HEK293 (cell line): ENCODE measurements around the gene TMEM259.

ENCODE experiments used
- CTCF ChIA-PET: fragments of 350-600 bp; formaldehyde crosslinking; extraction: SDS; loops from one replicate; lab custom pipeline; 2021; ENCODE audit warnings: antibody characterized with exemption; lab: Yijun Ruan, JAX
- POLR2A ChIA-PET: fragments of 300-600 bp; formaldehyde crosslinking; extraction: SDS; loops from one replicate; lab custom pipeline; 2020; ENCODE audit warnings: antibody characterized with exemption, inconsistent platforms; lab: Yijun Ruan, JAX
- H3K27ac ChIP-seq: fragments of 200-500 bp; sonication (Bioruptor generic); 2 replicates; pipeline ENCODE4 v1.5.1; 2014; ENCODE audit warnings: low read depth, low read length, control low read depth, inconsistent platforms; ENCODE audit errors: extremely low read depth
- H3K36me3 ChIP-seq, 2 experiments: fragments of 200-500 bp in 1 of 2; sonication (Bioruptor generic) in 1 of 2; 1 replicate in 1 of 2; 2 replicates in 1 of 2; pipeline ENCODE4 v1.5.1; 2014 to 2017; ENCODE audit warnings: inconsistent platforms in 2 of 2, low read length in 2 of 2; ENCODE audit not compliant: control insufficient read depth in 2 of 2, insufficient read depth in 1 of 2
- H3K4me1 ChIP-seq: fragments of 200-500 bp; sonication (Bioruptor generic); 2 replicates; pipeline ENCODE4 v1.5.1; 2014; ENCODE audit warnings: mild to moderate bottlenecking, low read length, inconsistent platforms; ENCODE audit not compliant: control insufficient read depth, insufficient read depth
- H3K4me3 ChIP-seq: 2 replicates; pipeline ENCODE4 v1.5.1; 2011; ENCODE audit warnings: low read depth, mild to moderate bottlenecking, control low read depth, low read length, moderate library complexity
- H3K9me3 ChIP-seq: fragments of 200-500 bp; sonication (Bioruptor generic); 2 replicates; pipeline ENCODE4 v1.5.1; 2014; ENCODE audit warnings: low read depth, low read length, inconsistent platforms; ENCODE audit not compliant: control insufficient read depth, insufficient read depth
- GLIS1 ChIP-seq: fragments of 450-650 bp; formaldehyde crosslinking; IDR thresholded peaks from 2 replicates; pipeline ENCODE4 v1.5.1; 2016; ENCODE audit warnings: missing biosample characterization, missing genetic modification characterization
- GLIS2 ChIP-seq: fragments of 450-650 bp; formaldehyde crosslinking; IDR thresholded peaks from 2 replicates; pipeline ENCODE4 v1.5.1; 2016; ENCODE audit warnings: missing biosample characterization, missing genetic modification characterization
- IKZF3 ChIP-seq: fragments of 450-650 bp; IDR thresholded peaks from 2 replicates; pipeline ENCODE4 v1.5.0; 2018; ENCODE audit warnings: missing biosample characterization, mild to moderate bottlenecking, missing genetic modification characterization, moderate library complexity
- KLF9 ChIP-seq: fragments of 450-650 bp; formaldehyde crosslinking; IDR thresholded peaks from 2 replicates; pipeline ENCODE4 v1.5.1; 2016; ENCODE audit warnings: missing biosample characterization, missing genetic modification characterization, low read depth
- SCRT1 ChIP-seq: fragments of 450-650 bp; formaldehyde crosslinking; IDR thresholded peaks from 2 replicates; pipeline ENCODE4 v1.5.1; 2016; ENCODE audit warnings: missing biosample characterization, missing genetic modification characterization, borderline replicate concordance
- SCRT2 ChIP-seq: fragments of 450-650 bp; formaldehyde crosslinking; IDR thresholded peaks from 2 replicates; pipeline ENCODE4 v1.5.1; 2016; ENCODE audit warnings: missing biosample characterization, missing genetic modification characterization
- SP2 ChIP-seq: fragments of 450-650 bp; formaldehyde crosslinking; IDR thresholded peaks from 2 replicates; pipeline ENCODE4 v1.5.1; 2016; ENCODE audit warnings: missing biosample characterization, missing genetic modification characterization
- SP3 ChIP-seq: fragments of 450-650 bp; formaldehyde crosslinking; IDR thresholded peaks from 2 replicates; pipeline ENCODE4 v1.5.1; 2016; ENCODE audit warnings: missing biosample characterization, missing genetic modification characterization
- ZBTB17 ChIP-seq: fragments of 450-650 bp; formaldehyde crosslinking; IDR thresholded peaks from 2 replicates; pipeline ENCODE4 v1.5.1; 2016; ENCODE audit warnings: missing biosample characterization, missing genetic modification characterization
- ZFP69B ChIP-seq: fragments of 450-650 bp; formaldehyde crosslinking; IDR thresholded peaks from 2 replicates; pipeline ENCODE4 v1.5.1; 2016; ENCODE audit warnings: missing biosample characterization, missing genetic modification characterization
- ZNF239 ChIP-seq: fragments of 450-650 bp; formaldehyde crosslinking; IDR thresholded peaks from 2 replicates; pipeline ENCODE4 v1.5.1; 2016; ENCODE audit warnings: missing biosample characterization, missing genetic modification characterization
- ZNF416 ChIP-seq: fragments of 450-650 bp; formaldehyde crosslinking; IDR thresholded peaks from 2 replicates; pipeline ENCODE4 v1.5.1; 2016; ENCODE audit warnings: missing biosample characterization, missing genetic modification characterization
- ZNF423 ChIP-seq: fragments of 450-650 bp; formaldehyde crosslinking; IDR thresholded peaks from 2 replicates; pipeline ENCODE4 v1.5.1; 2016; ENCODE audit warnings: missing biosample characterization, missing genetic modification characterization
- ZNF596 ChIP-seq: fragments of 450-650 bp; IDR thresholded peaks from 2 replicates; pipeline ENCODE4 v1.5.0; 2018; ENCODE audit warnings: missing biosample characterization, mild to moderate bottlenecking, missing genetic modification characterization, moderate library complexity
- ZNF600 ChIP-seq: fragments of 450-650 bp; formaldehyde crosslinking; IDR thresholded peaks from 2 replicates; pipeline ENCODE4 v1.5.1; 2016; ENCODE audit warnings: missing biosample characterization, missing genetic modification characterization
- ZNF76 ChIP-seq: fragments of 450-650 bp; formaldehyde crosslinking; IDR thresholded peaks from 2 replicates; pipeline ENCODE4; 2016; ENCODE audit warnings: low read depth, missing biosample characterization, missing genetic modification characterization, borderline replicate concordance
- ZNF777 ChIP-seq: fragments of 450-650 bp; formaldehyde crosslinking; IDR thresholded peaks from 2 replicates; pipeline ENCODE4 v1.5.1; 2017; ENCODE audit warnings: missing biosample characterization, missing genetic modification characterization, borderline replicate concordance
- TF ChIP-seq, protein P1 (sequence below): fragments of 450-650 bp; formaldehyde crosslinking; IDR thresholded peaks from 2 replicates; pipeline ENCODE4 v1.5.1; 2017; ENCODE audit warnings: missing biosample characterization, missing genetic modification characterization
- TF ChIP-seq, protein P2 (sequence below): fragments of 450-650 bp; formaldehyde crosslinking; IDR thresholded peaks from 2 replicates; pipeline ENCODE4 v1.5.1; 2016; ENCODE audit warnings: missing biosample characterization, missing genetic modification characterization
- TF ChIP-seq, protein P3 (sequence below): fragments of 450-650 bp; formaldehyde crosslinking; IDR thresholded peaks from 2 replicates; pipeline ENCODE4 v1.5.1; 2016; ENCODE audit warnings: missing biosample characterization, missing genetic modification characterization
- TF ChIP-seq, protein P4 (sequence below): fragments of 450-650 bp; formaldehyde crosslinking; IDR thresholded peaks from 2 replicates; pipeline ENCODE4 v1.5.1; 2016; ENCODE audit warnings: missing biosample characterization, missing genetic modification characterization
- TF ChIP-seq, protein P5 (sequence below): fragments of 450-650 bp; formaldehyde crosslinking; IDR thresholded peaks from 2 replicates; pipeline ENCODE4 v1.5.1; 2016; ENCODE audit warnings: missing biosample characterization, missing genetic modification characterization
- TF ChIP-seq, protein P6 (sequence below): fragments of 450-650 bp; formaldehyde crosslinking; IDR thresholded peaks from 2 replicates; pipeline ENCODE4 v1.5.1; 2016; ENCODE audit warnings: missing biosample characterization, missing genetic modification characterization

TMEM259 gene

DNA sequence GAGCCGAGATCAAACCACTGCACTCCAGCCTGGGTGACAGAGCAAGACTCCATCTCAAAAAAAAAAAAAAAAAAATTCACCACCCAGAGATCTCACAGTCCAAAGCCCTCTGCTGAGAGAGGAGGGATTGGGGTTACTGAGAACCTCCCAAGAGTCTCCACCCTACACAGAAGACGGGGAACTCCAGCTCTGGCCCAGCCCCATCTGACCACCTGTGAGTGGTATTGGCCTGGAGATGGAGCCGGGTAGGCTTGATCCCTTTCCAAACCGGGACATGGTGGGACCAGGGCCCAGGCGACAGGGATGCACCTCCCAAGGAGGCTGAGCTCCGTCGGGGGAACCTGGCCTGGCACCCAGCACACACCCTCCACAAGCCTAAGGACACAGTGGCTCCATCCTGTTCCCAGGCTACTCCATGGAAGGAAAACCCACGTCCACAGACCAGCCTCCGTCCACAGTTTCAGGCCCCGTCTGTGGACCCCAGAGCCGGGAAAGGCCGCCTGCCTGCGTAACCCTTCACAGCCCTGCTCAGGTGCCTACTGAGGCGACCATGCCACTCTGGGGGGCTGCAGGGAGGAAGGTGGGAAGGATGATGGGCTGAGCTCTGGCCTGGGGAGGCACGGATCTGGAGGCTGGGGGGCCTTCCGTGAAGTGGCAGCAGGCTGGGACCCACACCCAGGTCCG lies 1.8 kb downstream of the TMEM259 start:
- ChIA-PET CTCF (interaction anchor here (0.7 to 1.0 kb wide), 3 partner anchors 82 to 111 kb away, joined by 3 to 4 read pairs (median 3); no protein-coding TSS in a partner anchor), POLR2A (interaction anchor here (1.1 to 1.2 kb wide), 3 partner anchors 21 to 85 kb away, joined by 3 to 4 read pairs (median 3); partner anchors contain the start of gene ABCA7)
- Histone ChIP-seq H3K9me3 (no peaks in the 10 kb centered on the region), H3K4me3 (peak overlapping the region; percentile 86), H3K36me3 (peaks cover 0 to 37% of the 10 kb centered on the region in 2 experiments; a peak in 1 of 3 replicates), H3K27ac (peak overlapping the region; percentile 25), H3K4me1 (peaks cover 7% of the 10 kb centered on the region)
- TF ChIP-seq SP2 (tag by site-specific recombination) (peak; percentile 64), KLF9 (tag by site-specific recombination) (no peak), ZNF416 (tag by site-specific recombination) (no peak), GLIS2 (peak; percentile 56; the same call in 1 of the 2 replicates), SCRT2 (tag by site-specific recombination) (0 out of 2 replicates have a peak, but pooled peaks have one; percentile 25), GLIS1 (peak; percentile 84), ZFP69B (0 out of 2 replicates have a peak, but pooled peaks have one; percentile 9), ZNF423 (tag by site-specific recombination) (no peak), SP3 (tag by site-specific recombination) (peak; percentile 53), IKZF3 (tag by site-specific recombination) (peak; percentile 61; the same call in 1 of the 2 replicates), ZNF600 (tag by site-specific recombination) (peak; percentile 87), ZNF76 (tag by site-specific recombination) (peak; percentile 42; the same call in 1 of the 2 replicates), ZNF777 (tag by site-specific recombination) (no peak), ZBTB17 (tag by site-specific recombination) (peak; percentile 71), ZNF239 (tag by site-specific recombination) (no peak), ZNF596 (tag by site-specific recombination) (no peak), SCRT1 (tag by site-specific recombination) (peak; percentile 54; the same call in 1 of the 2 replicates)
- TF ChIP-seq, protein P1, sequence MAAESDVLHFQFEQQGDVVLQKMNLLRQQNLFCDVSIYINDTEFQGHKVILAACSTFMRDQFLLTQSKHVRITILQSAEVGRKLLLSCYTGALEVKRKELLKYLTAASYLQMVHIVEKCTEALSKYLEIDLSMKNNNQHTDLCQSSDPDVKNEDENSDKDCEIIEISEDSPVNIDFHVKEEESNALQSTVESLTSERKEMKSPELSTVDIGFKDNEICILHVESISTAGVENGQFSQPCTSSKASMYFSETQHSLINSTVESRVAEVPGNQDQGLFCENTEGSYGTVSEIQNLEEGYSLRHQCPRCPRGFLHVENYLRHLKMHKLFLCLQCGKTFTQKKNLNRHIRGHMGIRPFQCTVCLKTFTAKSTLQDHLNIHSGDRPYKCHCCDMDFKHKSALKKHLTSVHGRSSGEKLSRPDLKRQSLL (tag by site-specific recombination): peak; percentile 84
- TF ChIP-seq, protein P2, sequence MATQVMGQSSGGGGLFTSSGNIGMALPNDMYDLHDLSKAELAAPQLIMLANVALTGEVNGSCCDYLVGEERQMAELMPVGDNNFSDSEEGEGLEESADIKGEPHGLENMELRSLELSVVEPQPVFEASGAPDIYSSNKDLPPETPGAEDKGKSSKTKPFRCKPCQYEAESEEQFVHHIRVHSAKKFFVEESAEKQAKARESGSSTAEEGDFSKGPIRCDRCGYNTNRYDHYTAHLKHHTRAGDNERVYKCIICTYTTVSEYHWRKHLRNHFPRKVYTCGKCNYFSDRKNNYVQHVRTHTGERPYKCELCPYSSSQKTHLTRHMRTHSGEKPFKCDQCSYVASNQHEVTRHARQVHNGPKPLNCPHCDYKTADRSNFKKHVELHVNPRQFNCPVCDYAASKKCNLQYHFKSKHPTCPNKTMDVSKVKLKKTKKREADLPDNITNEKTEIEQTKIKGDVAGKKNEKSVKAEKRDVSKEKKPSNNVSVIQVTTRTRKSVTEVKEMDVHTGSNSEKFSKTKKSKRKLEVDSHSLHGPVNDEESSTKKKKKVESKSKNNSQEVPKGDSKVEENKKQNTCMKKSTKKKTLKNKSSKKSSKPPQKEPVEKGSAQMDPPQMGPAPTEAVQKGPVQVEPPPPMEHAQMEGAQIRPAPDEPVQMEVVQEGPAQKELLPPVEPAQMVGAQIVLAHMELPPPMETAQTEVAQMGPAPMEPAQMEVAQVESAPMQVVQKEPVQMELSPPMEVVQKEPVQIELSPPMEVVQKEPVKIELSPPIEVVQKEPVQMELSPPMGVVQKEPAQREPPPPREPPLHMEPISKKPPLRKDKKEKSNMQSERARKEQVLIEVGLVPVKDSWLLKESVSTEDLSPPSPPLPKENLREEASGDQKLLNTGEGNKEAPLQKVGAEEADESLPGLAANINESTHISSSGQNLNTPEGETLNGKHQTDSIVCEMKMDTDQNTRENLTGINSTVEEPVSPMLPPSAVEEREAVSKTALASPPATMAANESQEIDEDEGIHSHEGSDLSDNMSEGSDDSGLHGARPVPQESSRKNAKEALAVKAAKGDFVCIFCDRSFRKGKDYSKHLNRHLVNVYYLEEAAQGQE (tag by site-specific recombination): no peak
- TF ChIP-seq, protein P3, sequence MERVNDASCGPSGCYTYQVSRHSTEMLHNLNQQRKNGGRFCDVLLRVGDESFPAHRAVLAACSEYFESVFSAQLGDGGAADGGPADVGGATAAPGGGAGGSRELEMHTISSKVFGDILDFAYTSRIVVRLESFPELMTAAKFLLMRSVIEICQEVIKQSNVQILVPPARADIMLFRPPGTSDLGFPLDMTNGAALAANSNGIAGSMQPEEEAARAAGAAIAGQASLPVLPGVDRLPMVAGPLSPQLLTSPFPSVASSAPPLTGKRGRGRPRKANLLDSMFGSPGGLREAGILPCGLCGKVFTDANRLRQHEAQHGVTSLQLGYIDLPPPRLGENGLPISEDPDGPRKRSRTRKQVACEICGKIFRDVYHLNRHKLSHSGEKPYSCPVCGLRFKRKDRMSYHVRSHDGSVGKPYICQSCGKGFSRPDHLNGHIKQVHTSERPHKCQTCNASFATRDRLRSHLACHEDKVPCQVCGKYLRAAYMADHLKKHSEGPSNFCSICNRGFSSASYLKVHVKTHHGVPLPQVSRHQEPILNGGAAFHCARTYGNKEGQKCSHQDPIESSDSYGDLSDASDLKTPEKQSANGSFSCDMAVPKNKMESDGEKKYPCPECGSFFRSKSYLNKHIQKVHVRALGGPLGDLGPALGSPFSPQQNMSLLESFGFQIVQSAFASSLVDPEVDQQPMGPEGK (tag by site-specific recombination): 0 out of 2 replicates have a peak, but pooled peaks have one; percentile 50
- TF ChIP-seq, protein P4, sequence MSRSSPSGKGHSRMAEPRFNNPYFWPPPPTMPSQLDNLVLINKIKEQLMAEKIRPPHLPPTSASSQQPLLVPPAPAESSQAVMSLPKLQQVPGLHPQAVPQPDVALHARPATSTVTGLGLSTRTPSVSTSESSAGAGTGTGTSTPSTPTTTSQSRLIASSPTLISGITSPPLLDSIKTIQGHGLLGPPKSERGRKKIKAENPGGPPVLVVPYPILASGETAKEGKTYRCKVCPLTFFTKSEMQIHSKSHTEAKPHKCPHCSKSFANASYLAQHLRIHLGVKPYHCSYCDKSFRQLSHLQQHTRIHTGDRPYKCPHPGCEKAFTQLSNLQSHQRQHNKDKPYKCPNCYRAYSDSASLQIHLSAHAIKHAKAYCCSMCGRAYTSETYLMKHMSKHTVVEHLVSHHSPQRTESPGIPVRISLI (tag by site-specific recombination): peak; percentile 90
- TF ChIP-seq, protein P5, sequence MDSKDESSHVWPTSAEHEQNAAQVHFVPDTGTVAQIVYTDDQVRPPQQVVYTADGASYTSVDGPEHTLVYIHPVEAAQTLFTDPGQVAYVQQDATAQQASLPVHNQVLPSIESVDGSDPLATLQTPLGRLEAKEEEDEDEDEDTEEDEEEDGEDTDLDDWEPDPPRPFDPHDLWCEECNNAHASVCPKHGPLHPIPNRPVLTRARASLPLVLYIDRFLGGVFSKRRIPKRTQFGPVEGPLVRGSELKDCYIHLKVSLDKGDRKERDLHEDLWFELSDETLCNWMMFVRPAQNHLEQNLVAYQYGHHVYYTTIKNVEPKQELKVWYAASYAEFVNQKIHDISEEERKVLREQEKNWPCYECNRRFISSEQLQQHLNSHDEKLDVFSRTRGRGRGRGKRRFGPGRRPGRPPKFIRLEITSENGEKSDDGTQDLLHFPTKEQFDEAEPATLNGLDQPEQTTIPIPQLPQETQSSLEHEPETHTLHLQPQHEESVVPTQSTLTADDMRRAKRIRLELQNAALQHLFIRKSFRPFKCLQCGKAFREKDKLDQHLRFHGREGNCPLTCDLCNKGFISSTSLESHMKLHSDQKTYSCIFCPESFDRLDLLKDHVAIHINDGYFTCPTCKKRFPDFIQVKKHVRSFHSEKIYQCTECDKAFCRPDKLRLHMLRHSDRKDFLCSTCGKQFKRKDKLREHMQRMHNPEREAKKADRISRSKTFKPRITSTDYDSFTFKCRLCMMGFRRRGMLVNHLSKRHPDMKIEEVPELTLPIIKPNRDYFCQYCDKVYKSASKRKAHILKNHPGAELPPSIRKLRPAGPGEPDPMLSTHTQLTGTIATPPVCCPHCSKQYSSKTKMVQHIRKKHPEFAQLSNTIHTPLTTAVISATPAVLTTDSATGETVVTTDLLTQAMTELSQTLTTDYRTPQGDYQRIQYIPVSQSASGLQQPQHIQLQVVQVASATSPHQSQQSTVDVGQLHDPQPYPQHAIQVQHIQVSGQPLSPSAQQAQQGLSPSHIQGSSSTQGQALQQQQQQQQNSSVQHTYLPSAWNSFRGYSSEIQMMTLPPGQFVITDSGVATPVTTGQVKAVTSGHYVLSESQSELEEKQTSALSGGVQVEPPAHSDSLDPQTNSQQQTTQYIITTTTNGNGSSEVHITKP (tag by site-specific recombination): peak; percentile 100
- TF ChIP-seq, protein P6, sequence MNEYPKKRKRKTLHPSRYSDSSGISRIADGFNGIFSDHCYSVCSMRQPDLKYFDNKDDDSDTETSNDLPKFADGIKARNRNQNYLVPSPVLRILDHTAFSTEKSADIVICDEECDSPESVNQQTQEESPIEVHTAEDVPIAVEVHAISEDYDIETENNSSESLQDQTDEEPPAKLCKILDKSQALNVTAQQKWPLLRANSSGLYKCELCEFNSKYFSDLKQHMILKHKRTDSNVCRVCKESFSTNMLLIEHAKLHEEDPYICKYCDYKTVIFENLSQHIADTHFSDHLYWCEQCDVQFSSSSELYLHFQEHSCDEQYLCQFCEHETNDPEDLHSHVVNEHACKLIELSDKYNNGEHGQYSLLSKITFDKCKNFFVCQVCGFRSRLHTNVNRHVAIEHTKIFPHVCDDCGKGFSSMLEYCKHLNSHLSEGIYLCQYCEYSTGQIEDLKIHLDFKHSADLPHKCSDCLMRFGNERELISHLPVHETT (tag by site-specific recombination): 0 out of 2 replicates have a peak, but pooled peaks have one; percentile 24
